Parathyroid adenoma (tissue), 2 donors: ENCODE results near the gene ERICH3.

Experiments
- H2AFZ ChIP-seq: fragments of 300-600 bp; sonication (generic); one replicate; pipeline ENCODE4 v1.7.0; 2017; ENCODE audit warnings: antibody characterized with exemption, mild to moderate bottlenecking
- H3K27ac ChIP-seq: fragments of 300-600 bp; sonication (generic); one replicate; pipeline ENCODE4 v1.7.0; 2017
- H3K27me3 ChIP-seq: fragments of 300-600 bp; sonication (generic); one replicate; pipeline ENCODE4 v1.7.0; 2017; ENCODE audit warnings: low read length; ENCODE audit not compliant: control insufficient read depth, insufficient read depth
- H3K36me3 ChIP-seq: fragments of 300-600 bp; sonication (generic); one replicate; pipeline ENCODE4 v1.7.0; 2017; ENCODE audit warnings: low read length; ENCODE audit not compliant: control insufficient read depth, insufficient read depth
- H3K4me1 ChIP-seq: fragments of 300-600 bp; sonication (generic); one replicate; pipeline ENCODE4 v1.7.0; 2017; ENCODE audit warnings: control low read depth
- H3K4me2 ChIP-seq: fragments of 300-600 bp; sonication (generic); one replicate; pipeline ENCODE4 v1.7.0; 2017; ENCODE audit warnings: low read length
- H3K4me3 ChIP-seq: fragments of 300-600 bp; sonication (generic); one replicate; pipeline ENCODE4 v1.7.0; 2017; ENCODE audit warnings: low read depth, low read length
- H3K79me2 ChIP-seq: fragments of 300-600 bp; sonication (generic); one replicate; pipeline ENCODE4 v1.7.0; 2017; ENCODE audit warnings: control low read depth
- H3K9ac ChIP-seq: fragments of 300-600 bp; sonication (generic); one replicate; pipeline ENCODE4 v1.7.0; 2017; ENCODE audit warnings: mild to moderate bottlenecking
- H3K9me3 ChIP-seq: fragments of 300-600 bp; sonication (generic); one replicate; pipeline ENCODE4 v1.7.0; 2017; ENCODE audit warnings: low read length; ENCODE audit not compliant: control insufficient read depth
- TF ChIP-seq, protein P1 (sequence below): fragments of 300-600 bp; sonication (generic); IDR thresholded peaks from one replicate; pipeline ENCODE4 v1.7.0; 2017; ENCODE audit warnings: antibody characterized with exemption, mild to moderate bottlenecking
- donor health status: primary hyperparathyroidism.

ERICH3 gene

DNA sequence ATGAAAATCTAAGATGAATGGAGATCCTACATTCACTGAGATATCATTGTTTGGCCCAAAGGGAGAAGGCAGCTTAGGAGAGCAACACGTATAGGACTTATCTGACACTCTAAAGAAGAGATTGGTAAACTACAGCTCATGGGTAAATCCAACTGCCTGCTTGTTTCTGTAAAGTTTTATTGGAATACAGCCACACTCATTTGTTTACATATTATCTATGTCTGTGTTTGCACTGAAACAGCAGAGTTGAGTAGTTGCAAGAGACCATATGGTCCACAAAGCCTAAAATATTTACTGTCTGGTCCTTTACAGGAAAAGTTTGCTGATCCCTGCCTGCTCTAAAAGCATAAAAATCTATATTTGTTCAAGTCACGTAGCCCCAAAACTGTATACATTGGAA, 146.9 kb downstream of the ERICH3 start:
- Histone ChIP-seq H3K79me2 (no peaks in the 10 kb centered on the region), H3K27ac (no peak overlapping the region), H2AFZ (no peak overlapping the region), H3K4me2 (no peak overlapping the region), H3K4me3 (no peak overlapping the region), H3K36me3 (no peaks in the 10 kb centered on the region), H3K9me3 (no peaks in the 10 kb centered on the region), H3K4me1 (no peaks in the 10 kb centered on the region), H3K27me3 (no peaks in the 10 kb centered on the region), H3K9ac (no peak overlapping the region)
- TF ChIP-seq, protein P1, sequence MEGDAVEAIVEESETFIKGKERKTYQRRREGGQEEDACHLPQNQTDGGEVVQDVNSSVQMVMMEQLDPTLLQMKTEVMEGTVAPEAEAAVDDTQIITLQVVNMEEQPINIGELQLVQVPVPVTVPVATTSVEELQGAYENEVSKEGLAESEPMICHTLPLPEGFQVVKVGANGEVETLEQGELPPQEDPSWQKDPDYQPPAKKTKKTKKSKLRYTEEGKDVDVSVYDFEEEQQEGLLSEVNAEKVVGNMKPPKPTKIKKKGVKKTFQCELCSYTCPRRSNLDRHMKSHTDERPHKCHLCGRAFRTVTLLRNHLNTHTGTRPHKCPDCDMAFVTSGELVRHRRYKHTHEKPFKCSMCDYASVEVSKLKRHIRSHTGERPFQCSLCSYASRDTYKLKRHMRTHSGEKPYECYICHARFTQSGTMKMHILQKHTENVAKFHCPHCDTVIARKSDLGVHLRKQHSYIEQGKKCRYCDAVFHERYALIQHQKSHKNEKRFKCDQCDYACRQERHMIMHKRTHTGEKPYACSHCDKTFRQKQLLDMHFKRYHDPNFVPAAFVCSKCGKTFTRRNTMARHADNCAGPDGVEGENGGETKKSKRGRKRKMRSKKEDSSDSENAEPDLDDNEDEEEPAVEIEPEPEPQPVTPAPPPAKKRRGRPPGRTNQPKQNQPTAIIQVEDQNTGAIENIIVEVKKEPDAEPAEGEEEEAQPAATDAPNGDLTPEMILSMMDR = no peak

DNA sequence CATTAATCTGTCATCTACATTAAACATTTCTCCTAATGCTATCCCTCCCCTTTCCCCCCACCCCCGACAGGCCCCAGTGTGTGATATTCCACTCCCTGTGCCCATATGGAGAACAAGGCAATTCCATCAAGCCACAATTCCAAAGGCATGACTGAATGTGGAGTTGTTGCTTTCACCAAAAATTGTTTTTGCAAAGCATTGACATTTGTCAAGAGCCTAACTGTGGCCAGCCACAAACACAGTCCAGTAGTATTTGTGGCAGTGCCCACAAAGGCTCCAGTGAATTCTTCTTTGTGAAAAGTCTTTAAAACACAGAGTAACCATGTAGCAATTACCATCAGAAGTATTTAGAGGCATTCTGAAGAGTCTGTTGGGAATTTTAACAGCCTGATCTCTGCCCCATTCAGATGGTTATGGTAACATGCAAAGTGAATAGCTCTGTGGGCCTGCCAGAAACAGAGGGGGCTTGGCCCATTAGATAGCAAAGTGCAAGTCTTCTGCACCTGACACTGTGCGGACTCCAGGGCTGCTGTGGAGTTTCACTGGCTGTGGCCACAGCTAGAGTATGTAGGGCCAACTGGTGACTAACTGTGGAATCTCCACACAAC, 149.6 kb downstream of the ERICH3 start:
- H3K9me3 ChIP-seq = no peaks in the 10 kb centered on the region
- no peaks in the 10 kb centered on the region for H3K4me1 ChIP-seq
- no peak overlapping the region for H3K4me2 ChIP-seq
- H3K9ac ChIP-seq = no peak overlapping the region
- no peaks in the 10 kb centered on the region for H3K27me3 ChIP-seq
- no peak overlapping the region for H3K4me3 ChIP-seq
- H3K36me3 ChIP-seq = no peaks in the 10 kb centered on the region
- H3K79me2 ChIP-seq = no peaks in the 10 kb centered on the region
- no peak overlapping the region for H3K27ac ChIP-seq
- H2AFZ ChIP-seq = no peak overlapping the region
- TF ChIP-seq, protein P1 = no peak

DNA sequence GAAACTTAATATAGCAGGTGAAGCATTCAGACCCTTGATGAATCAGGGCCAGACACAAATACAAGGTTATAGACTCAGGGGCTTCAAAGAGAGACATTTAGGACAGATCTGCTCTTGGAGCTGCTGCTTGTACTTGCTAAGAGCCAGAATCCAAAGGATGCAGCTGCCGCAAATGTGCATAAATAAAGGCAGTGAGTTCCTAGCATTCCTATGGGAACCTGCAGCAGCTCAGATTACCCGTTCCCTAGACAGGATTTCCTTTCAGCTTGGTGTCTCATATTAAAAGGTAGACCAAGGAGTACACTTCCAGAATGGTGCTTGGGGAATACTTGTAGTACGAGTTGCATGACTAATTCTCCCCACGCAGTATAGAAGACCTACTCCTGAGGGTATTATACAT, 151.4 kb downstream of the ERICH3 start:
- H2AFZ ChIP-seq = no peak overlapping the region
- H3K9me3 ChIP-seq = no peaks in the 10 kb centered on the region
- TF ChIP-seq, protein P1 = no peak
- H3K4me1 ChIP-seq = no peaks in the 10 kb centered on the region
- no peaks in the 10 kb centered on the region for H3K36me3 ChIP-seq
- no peak overlapping the region for H3K4me3 ChIP-seq
- no peaks in the 10 kb centered on the region for H3K79me2 ChIP-seq
- H3K27ac ChIP-seq = no peak overlapping the region
- H3K4me2 ChIP-seq = no peak overlapping the region
- H3K27me3 ChIP-seq = no peaks in the 10 kb centered on the region
- H3K9ac ChIP-seq = no peak overlapping the region
